ENCODE measurements around the gene NDUFS5.
"Not testable (repeated sequence)": the region's sequence is repeated elsewhere in the genome, so short reads cannot be mapped to it uniquely, and the experiment has no call there.

The NDUFS5 gene

GRCh38 chr1:39003281-39003680 is 22.9 kb upstream of the NDUFS5 start:
- in situ Hi-C loops (cut with MboI; ENCODE audit: low pct_unique_long_range_greater_than_20kb, low sequenced_read_pairs, unreplicated experiment) = no loop called here
- TF ChIP-seq CTCF (IDR thresholded peaks at IDR 0.05; ENCODE audit: extremely low read depth, insufficient read depth, missing control alignments) = no peak
- DNase-seq (ENCODE audit: low spot score) = no peak

- DNase-seq (ENCODE audit: low spot score) = no peak
- no peak for TF ChIP-seq CTCF (IDR thresholded peaks at IDR 0.05; ENCODE audit: extremely low read depth, insufficient read depth, missing control alignments)
- in situ Hi-C loops (cut with MboI; ENCODE audit: low pct_unique_long_range_greater_than_20kb, low sequenced_read_pairs, unreplicated experiment) = no loop called here
Measured at GRCh38 chr1:39003794-39004193, 22.4 kb upstream of the NDUFS5 start.

GRCh38 chr1:39006287-39006686 is 19.9 kb upstream of the NDUFS5 start:
- no peak for DNase-seq (ENCODE audit: low spot score)
- TF ChIP-seq CTCF (IDR thresholded peaks at IDR 0.05; ENCODE audit: extremely low read depth, insufficient read depth, missing control alignments) = no peak
- in situ Hi-C loops (cut with MboI; ENCODE audit: low pct_unique_long_range_greater_than_20kb, low sequenced_read_pairs, unreplicated experiment) = no loop called here

GRCh38 chr1:39006726-39007645 is 19.2 kb upstream of the NDUFS5 start:
- no peak for TF ChIP-seq CTCF (IDR thresholded peaks at IDR 0.05; ENCODE audit: extremely low read depth, insufficient read depth, missing control alignments)
- in situ Hi-C loops (cut with MboI; ENCODE audit: low pct_unique_long_range_greater_than_20kb, low sequenced_read_pairs, unreplicated experiment) = no loop called here
- no peak for DNase-seq (ENCODE audit: low spot score)

GRCh38 chr1:39014956-39015355 is 11.2 kb upstream of the NDUFS5 start:
- in situ Hi-C loops (cut with MboI; ENCODE audit: low pct_unique_long_range_greater_than_20kb, low sequenced_read_pairs, unreplicated experiment); DNase-seq (ENCODE audit: low spot score): not testable (repeated sequence)

GRCh38 chr1:39016604-39017171 is 9.5 kb upstream of the NDUFS5 start:
- DNase-seq (ENCODE audit: low spot score) = no peak
- no peak for TF ChIP-seq CTCF (IDR thresholded peaks at IDR 0.05; ENCODE audit: extremely low read depth, insufficient read depth, missing control alignments)
- in situ Hi-C loops (cut with MboI; ENCODE audit: low pct_unique_long_range_greater_than_20kb, low sequenced_read_pairs, unreplicated experiment) = no loop called here

- no peak for TF ChIP-seq CTCF (IDR thresholded peaks at IDR 0.05; ENCODE audit: extremely low read depth, insufficient read depth, missing control alignments)
- no peak for DNase-seq (ENCODE audit: low spot score)
- in situ Hi-C loops (cut with MboI; ENCODE audit: low pct_unique_long_range_greater_than_20kb, low sequenced_read_pairs, unreplicated experiment) = no loop called here
Measured at GRCh38 chr1:39017266-39017665, 8.9 kb upstream of the NDUFS5 start.

- DNase-seq (ENCODE audit: low spot score); in situ Hi-C loops (cut with MboI; ENCODE audit: low pct_unique_long_range_greater_than_20kb, low sequenced_read_pairs, unreplicated experiment): not testable (repeated sequence)
Measured at GRCh38 chr1:39020494-39020893, 5.7 kb upstream of the NDUFS5 start.

All from GM13977 (cell line).